ENCODE results near the gene SREBF2.

- TF ChIP-seq POLR2A (IDR thresholded peaks at IDR 0.05; ENCODE audit: control extremely low read depth in 1 of 2, low read depth in 2 of 2, low read length in 2 of 2) (no peak), MAX (IDR thresholded peaks at IDR 0.05) (no peak), ATF2 (IDR thresholded peaks at IDR 0.05; ENCODE audit: low read length) (no peak), RAD21 (IDR thresholded peaks at IDR 0.05 in 1 of 2, conservative IDR thresholded peaks at IDR 0.05 in 1 of 2; ENCODE audit: low read depth in 2 of 2, low read length in 2 of 2) (no peak), ATF3 (IDR thresholded peaks at IDR 0.05; ENCODE audit: insufficient read depth, low read depth, low read length) (no peak), RFX5 (IDR thresholded peaks at IDR 0.05; ENCODE audit: borderline replicate concordance, low read depth, low read length) (no peak), POLR2AphosphoS5 (IDR thresholded peaks at IDR 0.05; ENCODE audit: low read depth, low read length) (no peak), EZH2 (IDR thresholded peaks at IDR 0.05; ENCODE audit: low read depth, low read length, severe bottlenecking) (no peak)
- TF ChIP-seq, protein P1, sequence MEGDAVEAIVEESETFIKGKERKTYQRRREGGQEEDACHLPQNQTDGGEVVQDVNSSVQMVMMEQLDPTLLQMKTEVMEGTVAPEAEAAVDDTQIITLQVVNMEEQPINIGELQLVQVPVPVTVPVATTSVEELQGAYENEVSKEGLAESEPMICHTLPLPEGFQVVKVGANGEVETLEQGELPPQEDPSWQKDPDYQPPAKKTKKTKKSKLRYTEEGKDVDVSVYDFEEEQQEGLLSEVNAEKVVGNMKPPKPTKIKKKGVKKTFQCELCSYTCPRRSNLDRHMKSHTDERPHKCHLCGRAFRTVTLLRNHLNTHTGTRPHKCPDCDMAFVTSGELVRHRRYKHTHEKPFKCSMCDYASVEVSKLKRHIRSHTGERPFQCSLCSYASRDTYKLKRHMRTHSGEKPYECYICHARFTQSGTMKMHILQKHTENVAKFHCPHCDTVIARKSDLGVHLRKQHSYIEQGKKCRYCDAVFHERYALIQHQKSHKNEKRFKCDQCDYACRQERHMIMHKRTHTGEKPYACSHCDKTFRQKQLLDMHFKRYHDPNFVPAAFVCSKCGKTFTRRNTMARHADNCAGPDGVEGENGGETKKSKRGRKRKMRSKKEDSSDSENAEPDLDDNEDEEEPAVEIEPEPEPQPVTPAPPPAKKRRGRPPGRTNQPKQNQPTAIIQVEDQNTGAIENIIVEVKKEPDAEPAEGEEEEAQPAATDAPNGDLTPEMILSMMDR (IDR thresholded peaks at IDR 0.05; ENCODE audit: control extremely low read depth in 1 of 3, insufficient read depth in 1 of 3, low read depth in 1 of 3, low read length in 3 of 3), result no peak
- TF ChIP-seq, protein P2, sequence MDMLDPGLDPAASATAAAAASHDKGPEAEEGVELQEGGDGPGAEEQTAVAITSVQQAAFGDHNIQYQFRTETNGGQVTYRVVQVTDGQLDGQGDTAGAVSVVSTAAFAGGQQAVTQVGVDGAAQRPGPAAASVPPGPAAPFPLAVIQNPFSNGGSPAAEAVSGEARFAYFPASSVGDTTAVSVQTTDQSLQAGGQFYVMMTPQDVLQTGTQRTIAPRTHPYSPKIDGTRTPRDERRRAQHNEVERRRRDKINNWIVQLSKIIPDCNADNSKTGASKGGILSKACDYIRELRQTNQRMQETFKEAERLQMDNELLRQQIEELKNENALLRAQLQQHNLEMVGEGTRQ (IDR thresholded peaks at IDR 0.05; ENCODE audit: low read length), result no peak
Measured at GRCh38 chr22:41857860-41858199, 24.9 kb downstream of the SREBF2 start.

Data from H1 (cell line).